ENCODE results near the gene MTAP.

MTAP gene

DNA sequence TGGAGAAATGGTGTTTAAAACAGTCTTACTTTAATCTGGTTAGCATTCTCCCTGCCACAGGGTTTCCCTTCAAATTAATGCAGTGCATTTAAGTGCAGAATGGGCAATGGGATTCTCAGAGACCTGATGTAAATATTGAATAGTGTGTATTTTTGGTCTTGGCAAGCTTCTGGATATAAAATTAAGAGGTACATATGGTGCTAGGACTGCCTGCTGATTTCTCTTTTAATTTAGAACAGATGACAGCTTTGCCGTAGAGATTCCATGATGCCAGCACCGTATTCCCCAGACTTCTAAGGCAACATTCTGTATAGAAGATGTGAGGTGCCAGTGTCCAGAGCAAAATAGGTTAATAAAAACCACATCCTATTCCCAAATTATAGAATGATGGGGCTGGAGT is 1.9 kb downstream of the MTAP start:
- in situ Hi-C loops (cut with HindIII; ENCODE audit: low sequenced_read_pairs) = loop anchor here (25.0 kb wide), 1 partner anchor 233 kb away; no protein-coding TSS in a partner anchor

DNA sequence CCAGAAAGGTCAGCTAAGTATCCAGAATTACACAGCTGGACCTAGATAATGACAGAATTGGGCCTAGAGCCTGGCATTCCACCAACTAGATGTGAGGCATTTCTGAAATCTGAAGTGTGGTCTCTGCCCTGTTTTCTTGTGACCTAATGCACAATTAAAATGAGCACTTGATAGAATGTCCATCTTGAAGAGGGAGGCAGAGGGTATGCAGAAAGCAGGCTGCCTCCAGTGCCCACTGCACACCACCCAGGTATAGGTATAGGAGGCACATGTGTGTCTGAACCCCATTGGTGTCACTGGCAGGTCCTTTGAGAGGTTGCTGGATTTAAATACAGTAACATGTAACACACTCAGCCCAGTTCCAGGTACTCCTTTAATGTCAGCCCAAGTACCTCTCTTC is 2.4 kb downstream of the MTAP start:
- in situ Hi-C loops (cut with HindIII; ENCODE audit: low sequenced_read_pairs) = loop anchor here (25.0 kb wide), 1 partner anchor 233 kb away; no protein-coding TSS in a partner anchor

DNA sequence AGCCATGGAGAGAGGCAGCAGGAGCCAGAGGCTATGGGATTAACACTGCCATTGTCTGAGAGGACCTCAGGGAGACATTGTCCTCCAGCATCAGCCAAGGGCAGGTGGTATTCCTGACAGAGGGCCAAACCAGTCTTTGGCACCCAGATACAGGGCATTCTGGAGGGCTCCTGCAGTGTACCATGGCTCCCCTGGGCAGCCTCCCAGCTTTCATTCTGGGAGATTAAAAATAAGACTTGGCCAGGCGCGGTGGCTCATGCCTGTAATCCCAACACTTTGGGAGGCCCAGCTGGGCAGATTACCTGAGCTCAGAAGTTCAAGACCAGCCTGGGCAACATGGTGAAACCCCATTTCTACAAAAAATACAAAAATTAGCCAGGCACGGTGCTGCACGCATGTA is 4.2 kb downstream of the MTAP start:
- in situ Hi-C loops (cut with HindIII; ENCODE audit: low sequenced_read_pairs) = loop anchor here (25.0 kb wide), 1 partner anchor 231 kb away; no protein-coding TSS in a partner anchor

DNA sequence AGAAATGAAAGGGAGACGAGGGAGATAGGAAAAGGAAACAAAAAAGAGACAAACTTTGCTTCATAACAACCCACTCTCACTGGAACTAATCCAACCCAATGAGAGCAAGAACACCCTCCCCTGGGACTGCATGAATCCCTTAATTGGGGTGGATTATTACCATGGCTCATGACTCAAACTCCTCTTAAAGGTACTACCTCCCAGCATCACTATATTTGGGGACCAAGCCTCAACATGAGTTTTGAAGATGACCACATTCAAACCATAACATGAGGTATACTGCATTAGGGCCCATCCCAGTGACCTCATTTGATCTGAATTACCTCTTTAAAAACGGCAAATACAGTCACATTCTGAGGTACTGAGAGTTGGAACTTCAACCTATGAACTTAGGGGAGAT is 8.0 kb downstream of the MTAP start:
- in situ Hi-C loops (cut with HindIII; ENCODE audit: low sequenced_read_pairs) = loop anchor here (5.0 to 25.0 kb wide), 3 partner anchors 227 to 444 kb away; no protein-coding TSS in a partner anchor

DNA sequence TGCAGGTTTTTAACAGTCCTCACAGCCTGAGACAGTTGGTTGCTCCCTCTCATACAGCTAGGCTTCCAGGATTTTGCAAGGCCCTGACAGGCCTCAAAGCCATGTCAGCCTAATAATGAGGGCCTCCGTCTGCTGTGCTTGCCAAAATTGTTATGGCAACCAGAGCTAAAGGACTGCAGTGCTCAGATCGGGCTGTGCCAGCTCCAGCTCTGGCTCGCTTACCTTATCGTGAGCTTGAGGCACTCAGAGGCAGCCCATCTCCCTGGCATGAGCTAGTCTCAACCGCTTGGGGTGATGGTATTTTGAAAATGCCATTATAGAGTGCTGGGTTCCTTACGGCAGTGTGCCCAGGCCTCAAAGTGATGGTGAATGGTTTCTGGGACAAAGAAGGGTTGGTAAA is 8.4 kb downstream of the MTAP start:
- in situ Hi-C loops (cut with HindIII; ENCODE audit: low sequenced_read_pairs) = loop anchor here (5.0 to 25.0 kb wide), 3 partner anchors 226 to 444 kb away; no protein-coding TSS in a partner anchor

DNA sequence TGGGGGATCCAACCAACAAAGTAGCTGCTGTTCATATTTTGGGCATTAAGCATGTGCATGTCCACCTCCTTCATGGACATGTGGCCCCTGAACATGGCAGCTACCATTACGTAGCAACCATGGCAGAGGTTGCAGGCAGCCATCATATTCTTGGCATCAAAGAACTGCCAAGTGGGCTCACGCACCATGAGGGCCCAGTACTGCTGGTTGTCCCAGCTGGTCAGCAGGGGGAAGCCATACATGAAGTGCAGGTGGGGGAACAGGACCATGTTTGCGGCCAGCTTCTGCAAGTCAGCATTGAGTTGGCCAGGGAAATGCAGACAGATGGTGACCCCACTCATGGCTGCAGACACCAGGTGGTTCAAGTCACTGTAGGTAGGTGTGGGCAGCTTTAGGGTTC is 9.5 kb downstream of the MTAP start:
- in situ Hi-C loops (cut with HindIII; ENCODE audit: low sequenced_read_pairs) = loop anchor here (5.0 to 25.0 kb wide), 3 partner anchors 225 to 443 kb away; no protein-coding TSS in a partner anchor

DNA sequence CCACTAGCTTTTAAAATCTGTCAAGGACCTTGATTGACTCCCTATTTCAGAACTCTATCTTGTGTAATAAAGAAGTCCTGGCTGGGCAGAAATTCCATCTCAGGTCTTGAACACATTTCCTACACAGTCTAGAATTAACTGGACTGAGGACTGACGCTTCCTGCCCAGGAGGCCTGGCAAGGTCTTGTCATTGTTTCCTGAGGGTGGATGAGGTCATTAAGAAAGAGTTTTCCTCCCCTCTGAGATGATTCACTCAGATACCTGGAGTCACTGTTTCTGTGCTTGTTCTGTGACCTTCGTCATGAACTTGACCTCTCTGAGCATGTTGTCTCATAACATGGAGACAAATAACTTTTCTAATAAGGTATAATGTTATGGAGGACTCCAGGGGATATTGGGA is 10.0 kb downstream of the MTAP start:
- in situ Hi-C loops (cut with HindIII; ENCODE audit: low sequenced_read_pairs) = loop anchor here (5.0 to 25.0 kb wide), 3 partner anchors 225 to 442 kb away; no protein-coding TSS in a partner anchor

DNA sequence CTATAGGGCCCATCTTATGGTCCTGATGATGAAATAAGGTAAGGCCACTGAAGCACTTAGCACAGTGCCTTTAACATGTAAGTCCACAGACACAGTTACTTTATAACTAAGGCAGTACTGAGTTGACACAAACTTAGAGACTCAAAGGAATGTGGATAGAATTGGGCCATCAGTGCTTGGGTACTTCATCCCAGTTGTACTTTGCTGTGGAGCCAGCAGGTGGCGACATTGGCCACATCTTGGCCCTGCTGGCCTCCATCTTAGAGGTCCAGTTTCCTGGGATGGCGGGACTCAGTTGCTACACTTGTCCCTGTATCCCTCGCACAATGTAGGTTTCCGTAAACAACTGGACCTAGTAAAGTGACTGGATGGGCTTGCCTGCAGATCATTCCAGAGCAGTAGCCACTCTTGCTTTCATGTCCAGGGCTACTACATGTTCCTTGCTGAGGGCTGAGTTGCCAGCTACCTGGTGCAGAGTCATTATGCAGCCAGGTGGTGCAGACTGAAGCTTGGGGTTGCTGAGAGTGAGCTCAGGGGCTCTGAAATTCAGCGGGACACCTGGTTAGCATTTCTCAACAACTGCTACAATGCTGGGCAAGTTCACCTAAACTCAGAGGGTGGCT is 10.6 kb downstream of the MTAP start:
- in situ Hi-C loops (cut with HindIII; ENCODE audit: low sequenced_read_pairs) = loop anchor here (5.0 to 25.0 kb wide), 3 partner anchors 224 to 442 kb away; no protein-coding TSS in a partner anchor

DNA sequence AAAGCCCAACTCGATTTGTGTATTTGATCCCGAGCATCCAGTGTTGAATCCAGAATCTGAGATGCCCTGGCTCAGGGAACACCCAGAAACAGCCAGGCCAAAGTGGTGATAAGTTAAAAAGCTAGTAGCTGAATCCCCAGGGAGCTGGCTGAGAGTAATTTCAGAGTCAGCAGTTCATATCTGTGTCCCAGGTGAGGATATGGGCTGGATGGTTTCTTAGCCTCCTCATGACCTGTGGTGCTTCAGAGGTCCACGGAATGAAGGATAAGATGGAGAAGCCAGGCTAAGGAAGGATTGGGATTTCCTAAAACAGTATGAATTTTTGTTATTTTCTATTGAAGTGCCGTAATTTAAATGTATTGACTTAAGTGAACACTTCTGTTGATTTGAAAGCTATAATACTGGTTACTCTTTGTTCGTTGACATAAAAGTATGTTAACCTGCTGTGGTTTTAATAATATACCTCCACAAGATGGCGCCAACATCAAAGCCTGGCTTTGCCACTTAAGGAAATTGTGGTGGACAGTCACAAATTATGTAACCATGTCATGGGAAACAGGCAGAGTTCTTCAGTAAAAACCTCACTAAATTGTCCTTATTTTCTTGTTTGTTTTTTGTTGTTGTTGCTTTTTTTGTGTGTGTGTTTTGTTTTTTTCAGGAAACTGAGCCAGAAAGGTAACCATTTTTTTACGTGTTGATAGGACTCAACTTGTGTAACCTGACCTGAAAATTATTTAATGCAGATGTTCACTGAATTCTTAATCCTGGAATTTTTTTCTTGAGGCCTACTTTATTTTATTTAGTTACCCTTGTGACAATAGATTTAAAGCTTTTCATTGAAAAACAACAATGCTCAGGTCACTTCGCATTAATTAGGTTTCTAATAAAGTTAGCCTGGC is 11.4 kb downstream of the MTAP start:
- in situ Hi-C loops (cut with HindIII; ENCODE audit: low sequenced_read_pairs) = loop anchor here (5.0 to 25.0 kb wide), 3 partner anchors 223 to 441 kb away; no protein-coding TSS in a partner anchor

DNA sequence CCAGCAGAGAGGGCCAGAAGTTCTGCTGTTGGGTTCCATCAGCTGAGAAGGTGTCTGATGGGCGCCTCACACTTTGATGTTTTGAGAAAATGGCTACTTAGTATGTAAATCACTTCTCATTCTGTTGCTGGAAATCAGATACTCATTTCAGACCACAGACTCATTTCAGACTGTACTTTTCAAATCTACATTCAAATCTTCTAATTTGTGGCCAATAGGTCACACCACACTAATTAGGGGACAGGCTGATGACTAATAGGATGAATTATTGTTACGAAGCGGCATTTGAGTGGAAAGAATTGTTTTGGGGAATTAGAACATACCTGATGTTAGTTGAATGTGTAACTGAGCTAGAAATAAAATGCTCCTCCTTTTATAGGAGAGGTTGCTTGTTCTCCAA is 13.2 kb downstream of the MTAP start:
- in situ Hi-C loops (cut with HindIII; ENCODE audit: low sequenced_read_pairs) = loop anchor here (10.0 to 25.0 kb wide), 2 partner anchors 222 to 439 kb away; no protein-coding TSS in a partner anchor

DNA sequence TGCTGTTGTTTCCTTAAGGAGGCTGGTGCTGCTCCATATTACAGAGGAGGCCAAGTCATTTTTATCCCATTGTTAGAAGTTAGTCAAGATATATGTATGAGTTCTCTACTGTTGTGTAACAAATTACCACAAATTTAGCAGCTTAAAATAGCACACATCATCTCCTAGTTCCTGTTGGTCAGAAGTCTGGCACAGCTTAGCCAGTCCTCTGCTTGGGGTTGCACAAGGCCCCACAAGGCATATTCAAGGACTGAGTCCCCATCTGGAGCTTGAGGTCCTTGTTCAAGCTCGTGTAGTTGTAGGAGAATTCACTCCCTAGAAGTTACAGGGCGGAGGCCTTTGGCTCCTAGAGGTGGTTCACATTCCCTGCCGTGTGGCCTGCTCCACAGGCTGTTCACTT is 14.7 kb downstream of the MTAP start:
- in situ Hi-C loops (cut with HindIII; ENCODE audit: low sequenced_read_pairs) = loop anchor here (10.0 to 25.0 kb wide), 2 partner anchors 220 to 438 kb away; no protein-coding TSS in a partner anchor

DNA sequence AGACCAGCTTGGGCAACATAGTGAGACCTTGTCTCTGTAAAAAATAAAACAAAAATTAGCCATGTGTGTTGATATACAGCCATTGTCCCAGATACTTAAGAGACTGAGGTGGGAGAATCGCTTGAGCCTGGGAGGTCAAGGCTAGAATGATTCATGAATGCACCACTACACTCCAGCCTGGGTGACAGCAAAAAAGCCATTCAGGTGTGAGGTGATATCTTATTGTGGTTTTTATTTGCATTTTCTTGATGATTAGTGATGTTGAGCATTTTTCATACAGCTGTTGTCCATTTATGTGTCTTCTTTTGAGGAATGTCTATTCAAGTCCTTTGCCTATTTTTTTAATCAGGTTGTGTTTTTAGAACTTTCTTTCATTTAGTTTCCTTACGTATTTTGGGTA is 23.2 kb downstream of the MTAP start:
- in situ Hi-C loops (cut with HindIII; ENCODE audit: low sequenced_read_pairs) = no loop called here

DNA sequence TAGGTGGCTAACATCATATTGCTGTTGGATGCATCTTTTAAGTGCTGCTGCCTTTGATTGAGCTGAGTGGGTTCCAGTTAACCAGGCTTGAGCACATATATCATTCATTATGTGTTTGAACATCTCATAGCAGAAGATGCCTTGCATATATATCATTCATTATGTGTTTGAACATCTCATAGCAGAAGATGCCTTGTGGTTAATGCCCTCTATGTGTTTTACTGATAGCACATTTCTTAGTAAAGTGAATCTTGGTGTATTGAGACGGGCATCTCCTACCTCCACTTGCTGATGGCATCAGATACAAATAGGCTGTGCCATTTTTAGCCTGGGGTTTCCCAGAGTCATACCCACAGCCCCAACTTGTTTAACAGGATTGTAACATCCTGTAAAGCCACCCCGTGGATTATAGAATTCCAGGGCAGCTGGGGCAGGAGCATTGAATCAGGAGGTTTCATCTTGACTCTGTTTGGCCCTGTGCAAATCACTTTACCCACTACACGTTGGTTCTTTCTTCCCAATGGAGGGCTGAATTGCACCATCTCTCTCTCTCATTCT is 26.5 kb downstream of the MTAP start:
- in situ Hi-C loops (cut with HindIII; ENCODE audit: low sequenced_read_pairs) = no loop called here

DNA sequence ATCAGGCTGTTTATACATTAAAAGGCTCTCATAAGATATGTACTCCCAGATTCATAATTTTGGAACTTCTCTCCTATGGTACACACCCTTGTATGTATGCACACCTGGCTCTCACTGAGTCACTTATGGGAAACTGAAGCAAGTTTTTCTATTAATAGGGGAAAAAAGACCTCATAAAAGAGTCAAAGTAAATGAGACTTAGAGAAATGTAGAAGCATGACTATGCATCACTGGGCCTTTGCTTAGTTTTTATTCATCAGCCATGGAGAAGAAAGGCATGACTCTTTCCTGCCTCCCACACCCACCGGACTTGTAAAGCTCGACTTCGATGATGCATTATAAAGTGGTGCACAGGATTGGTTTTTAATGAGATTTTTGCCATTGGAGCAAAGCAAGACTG is 28.2 kb downstream of the MTAP start:
- in situ Hi-C loops (cut with HindIII; ENCODE audit: low sequenced_read_pairs) = no loop called here

DNA sequence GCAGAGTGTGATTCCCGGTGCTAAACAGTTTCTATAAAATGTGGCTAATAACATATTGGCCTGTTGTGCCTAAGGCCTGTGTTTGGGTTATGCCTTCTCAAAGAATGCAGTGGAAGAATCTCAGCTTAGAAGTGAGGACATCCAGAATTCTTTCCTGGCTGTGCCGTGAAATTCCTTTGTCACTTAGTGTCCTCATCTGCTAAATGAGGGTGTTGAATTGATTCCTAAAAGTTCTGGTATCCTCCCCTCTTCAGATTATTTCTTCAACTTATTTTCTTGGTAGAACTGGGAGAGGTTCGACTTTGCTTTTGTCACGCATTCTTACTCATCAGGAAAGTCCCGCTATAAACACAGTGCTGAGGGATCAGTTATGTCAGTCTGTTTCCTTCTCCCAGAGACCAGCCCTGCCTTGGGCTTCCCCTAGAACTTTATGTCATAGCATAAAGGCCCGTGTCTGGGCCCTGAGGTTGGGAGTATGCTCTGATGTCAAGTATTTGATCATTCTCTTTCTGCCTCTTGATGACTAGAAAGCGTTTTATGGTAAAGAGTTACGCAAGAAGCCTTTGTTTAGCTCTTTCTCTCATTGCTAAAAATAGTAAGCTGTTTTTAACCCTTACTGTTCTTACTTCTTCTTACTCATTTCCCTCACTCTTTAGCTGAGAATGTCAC is 29.5 kb downstream of the MTAP start:
- in situ Hi-C loops (cut with HindIII; ENCODE audit: low sequenced_read_pairs) = no loop called here

DNA sequence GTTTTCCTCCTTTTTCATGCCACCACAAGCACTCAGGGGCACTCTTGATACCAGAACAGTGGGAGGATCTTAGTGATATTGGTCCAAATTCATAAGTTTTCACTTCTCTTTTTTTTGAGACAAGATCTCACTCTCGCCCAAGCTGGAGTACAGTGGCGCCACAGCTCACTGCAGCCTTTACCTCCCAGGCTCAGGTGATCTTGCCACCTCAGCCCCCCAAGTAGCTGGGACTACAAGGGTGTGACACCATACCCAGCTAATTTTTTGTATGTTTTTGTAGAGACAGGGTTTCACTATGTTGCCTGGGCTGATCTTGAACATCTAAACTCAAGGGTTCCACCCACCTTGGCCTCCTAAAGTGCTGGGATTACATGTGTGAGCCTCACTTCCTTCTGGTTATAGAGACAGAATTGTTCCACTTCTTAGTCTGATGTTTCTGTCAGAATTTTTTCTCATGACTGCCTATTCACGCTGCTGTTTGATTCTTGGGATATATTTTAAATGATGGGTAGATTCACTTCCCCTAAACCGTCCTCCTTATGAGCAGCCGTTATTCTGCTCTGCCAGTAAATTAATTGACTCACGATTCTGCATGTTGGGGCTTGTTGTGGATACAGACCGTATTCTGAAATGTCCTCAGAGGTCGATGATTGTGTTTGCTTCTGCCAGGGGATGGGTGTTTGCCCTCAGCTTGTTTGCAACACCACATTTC is 30.8 kb downstream of the MTAP start:
- in situ Hi-C loops (cut with HindIII; ENCODE audit: low sequenced_read_pairs) = no loop called here

DNA sequence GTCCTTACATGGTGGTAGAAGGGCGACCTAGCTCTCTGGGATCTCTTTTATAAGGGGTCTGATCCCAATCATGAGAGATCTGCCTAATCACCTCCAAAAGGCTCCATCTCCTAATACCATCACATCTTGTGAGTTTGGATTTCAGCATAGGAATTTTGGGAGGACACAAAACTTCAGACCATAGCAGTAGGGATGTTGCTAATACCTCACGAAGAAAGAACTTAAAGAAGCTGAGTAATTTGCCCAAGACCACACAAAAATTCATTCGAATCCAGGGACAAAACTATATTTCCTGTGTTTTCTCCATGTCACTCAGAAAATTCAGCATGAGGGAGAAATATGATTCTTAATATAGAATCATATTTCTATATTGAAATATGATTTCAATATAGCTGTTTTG is 32.7 kb downstream of the MTAP start:
- in situ Hi-C loops (cut with HindIII; ENCODE audit: low sequenced_read_pairs) = no loop called here

DNA sequence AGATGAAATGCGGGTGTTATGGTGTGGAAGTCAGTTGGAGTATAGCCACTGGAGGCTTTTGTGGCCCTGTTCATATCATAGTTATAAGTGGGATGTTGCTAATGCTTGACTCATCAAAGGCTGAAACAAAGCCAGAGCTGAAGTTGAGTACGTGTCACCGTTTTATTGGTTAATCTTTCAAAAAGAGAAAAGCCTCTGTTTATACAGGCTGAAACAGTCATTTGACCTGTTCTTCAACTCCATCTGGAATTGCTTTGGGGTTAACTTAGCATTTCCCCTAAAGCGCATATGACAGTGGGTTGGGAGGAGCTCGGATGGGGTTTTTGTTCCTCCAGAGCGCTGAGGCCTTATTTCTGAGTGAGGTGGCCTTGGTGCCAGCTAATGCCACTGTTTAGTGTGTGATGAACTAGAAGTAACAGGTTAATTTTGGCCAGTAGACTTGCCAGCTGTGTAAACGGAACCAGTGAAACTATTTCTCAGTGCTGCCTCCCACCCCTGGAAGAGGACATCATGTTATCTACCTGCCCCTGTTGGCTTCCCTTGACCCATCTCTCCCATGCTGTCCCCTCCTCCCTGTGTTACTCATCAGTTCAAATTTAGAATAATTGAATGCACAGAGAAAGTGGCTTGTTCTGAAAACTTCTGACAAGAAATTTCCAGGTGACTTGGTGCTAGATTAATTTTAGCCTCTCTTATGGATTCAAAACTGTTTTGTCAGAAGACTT is 34.2 kb downstream of the MTAP start:
- in situ Hi-C loops (cut with HindIII; ENCODE audit: low sequenced_read_pairs) = no loop called here

DNA sequence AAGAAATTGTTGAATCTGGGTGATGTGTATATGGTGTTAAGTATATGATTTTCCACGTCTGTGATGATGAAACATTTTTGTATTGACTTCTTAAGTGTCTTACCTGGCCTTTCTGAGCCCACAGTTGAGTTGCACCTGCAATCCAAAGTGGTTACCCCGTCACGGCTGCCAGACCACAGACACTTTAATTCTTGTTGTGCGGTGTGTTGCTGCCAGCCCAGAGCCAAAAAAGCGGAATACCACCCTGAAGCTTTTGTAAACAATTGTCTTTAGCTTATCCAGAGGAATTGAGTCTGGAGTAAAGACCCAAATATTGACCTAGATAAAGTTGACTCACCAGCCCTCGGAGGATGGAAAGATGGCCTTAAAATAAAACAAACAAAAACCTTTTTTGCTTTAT is 35.1 kb downstream of the MTAP start:
- in situ Hi-C loops (cut with HindIII; ENCODE audit: low sequenced_read_pairs) = no loop called here
